GM12878 (cell line): ENCODE data around the gene MFAP3L. TPM values are rescaled to one million over a fixed set of nuclear protein-coding genes. Genes with fewer than 3 reads are reported as not detected.

Source experiments
- ATAC-seq: fragments of 200-7000 bp; cut with Tn5 transposase; 3 replicates; pipeline ENCODE4 v1.9.1; 2020; ENCODE audit warnings: mild to moderate bottlenecking, moderate library complexity
- BruUV-seq: library from RNA; stranded (reverse); fragments of 400-500 nt; replicated peaks from 2 replicates; lab custom pipeline; 2021; lab: Mats Ljungman, UMichigan
- CTCF ChIA-PET: fragments of 300-600 bp; sonication (Branson Sonifier 250); formaldehyde crosslinking; extraction: SDS; loops from one replicate; lab custom pipeline; 2021; ENCODE audit warnings: inconsistent platforms; lab: Yijun Ruan, JAX
- POLR2A ChIA-PET: fragments of 350-600 bp; formaldehyde crosslinking; extraction: SDS; loops from one replicate; lab custom pipeline; 2021; ENCODE audit warnings: inconsistent platforms; lab: Charles Lee
- RAD21 ChIA-PET: fragments of 300-600 bp; sonication (Branson Sonifier 250); formaldehyde crosslinking; loops from one replicate; lab custom pipeline; 2023; ENCODE audit warnings: antibody characterized with exemption; ENCODE audit not compliant: unreplicated experiment; lab: Charles Lee
- SMC1A ChIA-PET: fragments of 300-600 bp; sonication (Branson Sonifier 250); formaldehyde crosslinking; loops from one replicate; lab custom pipeline; 2023; ENCODE audit not compliant: unreplicated experiment, uncharacterized antibody; lab: Charles Lee
- DNase-seq: peaks from one replicate; pipeline ENCODE4 v3.0.0-alpha.2; 2011; ENCODE audit warnings: low read depth, low spot score
- FAIRE-seq: peaks from 3 replicates; lab custom pipeline; 2011; peaks lifted over from hg19 to GRCh38; lab: Jason Lieb, UNC
- H2AFZ ChIP-seq: 2 replicates; pipeline ENCODE4 v1.6.0; 2011; ENCODE audit warnings: low read depth, low read length, control low read depth; ENCODE audit not compliant: control insufficient read depth
- H3K27ac ChIP-seq: 2 replicates; pipeline ENCODE4 v1.5.1; 2011; ENCODE audit warnings: control low read depth; ENCODE audit not compliant: control insufficient read depth, insufficient read depth
- H3K27me3 ChIP-seq, 2 experiments: replicated peaks in 1 of 2; 2 replicates each; pipeline versions ENCODE4 v1.6.0 to v1.6.1; 2011; ENCODE audit warnings: low read length in 1 of 2; ENCODE audit not compliant: control insufficient read depth in 2 of 2, insufficient read depth in 2 of 2
- H3K36me3 ChIP-seq, 2 experiments: 2 replicates each; pipeline ENCODE4 v1.5.1; 2011; ENCODE audit warnings: low read length in 1 of 2; ENCODE audit not compliant: control insufficient read depth in 2 of 2, insufficient read depth in 2 of 2
- H3K4me1 ChIP-seq: 2 replicates; pipeline ENCODE4 v1.6.1; 2011; ENCODE audit warnings: mild to moderate bottlenecking, low read length, moderate library complexity, mixed read lengths; ENCODE audit not compliant: control insufficient read depth, insufficient read depth
- H3K4me2 ChIP-seq: 2 replicates; pipeline ENCODE4 v1.6.0; 2011; ENCODE audit warnings: control low read depth; ENCODE audit not compliant: control insufficient read depth, insufficient read depth
- H3K4me3 ChIP-seq: fragments of 200-600 bp; sonication (generic); 2 replicates; pipeline ENCODE4 v1.5.1; 2016
- H3K79me2 ChIP-seq: 2 replicates; pipeline ENCODE4 v1.6.0; 2011; ENCODE audit warnings: low read length; ENCODE audit not compliant: control insufficient read depth, insufficient read depth
- H3K9ac ChIP-seq: 2 replicates; pipeline ENCODE4 v1.8.0; 2011; ENCODE audit warnings: low read length, control low read depth, mixed read lengths; ENCODE audit not compliant: control insufficient read depth, insufficient read depth
- H3K9me3 ChIP-seq: replicated peaks from 3 replicates; pipeline ENCODE4 v1.5.1; 2011; ENCODE audit warnings: mild to moderate bottlenecking, low read length; ENCODE audit not compliant: control insufficient read depth, insufficient read depth
- H4K20me1 ChIP-seq: 2 replicates; pipeline ENCODE4 v1.6.0; 2011; ENCODE audit not compliant: control insufficient read depth, insufficient read depth
- CHD2 ChIP-seq: IDR thresholded peaks from 2 replicates; pipeline ENCODE4 v1.6.1; 2011; ENCODE audit warnings: low read depth, low read length, improper control_type of control experiment, borderline replicate concordance
- CREB1 ChIP-seq: IDR thresholded peaks from 2 replicates; pipeline ENCODE4 v1.6.1; 2012; ENCODE audit warnings: low read depth, mild to moderate bottlenecking, inconsistent platforms
- CTCF ChIP-seq, 3 experiments: IDR thresholded peaks in 2 of 3; conservative IDR thresholded peaks in 1 of 3; 2 replicates each; pipeline ENCODE4 v1.5.1; 2011; ENCODE audit warnings: low read depth in 3 of 3, low read length in 3 of 3, mild to moderate bottlenecking in 3 of 3, control low read depth in 2 of 3, moderate library complexity in 2 of 3, inconsistent platforms in 1 of 3, mixed read lengths in 1 of 3; ENCODE audit not compliant: control insufficient read depth in 2 of 3, insufficient read depth in 1 of 3; ENCODE audit errors: extremely low read depth in 1 of 3
- DPF2 ChIP-seq: fragments of 450-650 bp; IDR thresholded peaks from 2 replicates; pipeline ENCODE4 v1.6.1; 2017; ENCODE audit warnings: mild to moderate bottlenecking
- KLF5 ChIP-seq: fragments of 450-650 bp; IDR thresholded peaks from 2 replicates; pipeline ENCODE4 v1.6.1; 2014; ENCODE audit warnings: mild to moderate bottlenecking; ENCODE audit not compliant: partially characterized antibody
- LARP7 ChIP-seq: fragments of 450-650 bp; IDR thresholded peaks from 2 replicates; pipeline ENCODE4 v1.6.1; 2017; ENCODE audit warnings: mild to moderate bottlenecking
- MYC ChIP-seq: IDR thresholded peaks from 2 replicates; pipeline ENCODE4 v1.6.1; 2011; ENCODE audit warnings: mild to moderate bottlenecking, low read length, moderate library complexity, inconsistent platforms; ENCODE audit not compliant: insufficient read depth, insufficient replicate concordance, insufficient read length, severe bottlenecking
- NFIC ChIP-seq: IDR thresholded peaks from 2 replicates; pipeline ENCODE4 v1.6.1; 2012; ENCODE audit warnings: low read depth, mild to moderate bottlenecking, inconsistent platforms, low read length, moderate library complexity
- NR2C1 ChIP-seq: fragments of 450-650 bp; IDR thresholded peaks from 2 replicates; pipeline ENCODE4 v1.6.1; 2017; ENCODE audit warnings: antibody characterized with exemption, mild to moderate bottlenecking, moderate library complexity
- NR2F1 ChIP-seq: fragments of 450-650 bp; conservative IDR thresholded peaks from 2 replicates; pipeline ENCODE4 v1.6.1; 2017; ENCODE audit warnings: mild to moderate bottlenecking
- PBX3 ChIP-seq: IDR thresholded peaks from 2 replicates; pipeline ENCODE4 v1.6.1; 2011; ENCODE audit warnings: mild to moderate bottlenecking, low read depth, low read length, moderate library complexity; ENCODE audit not compliant: insufficient replicate concordance
- RBBP5 ChIP-seq: fragments of 200-600 bp; sonication (generic); conservative IDR thresholded peaks from 2 replicates; pipeline ENCODE4 v1.6.1; 2016
- RCOR1 ChIP-seq: conservative IDR thresholded peaks from 2 replicates; pipeline ENCODE4 v1.6.1; 2012; ENCODE audit warnings: low read depth, low read length, improper control_type of control experiment
- RELA ChIP-seq: fragments of 450-650 bp; IDR thresholded peaks from 2 replicates; pipeline ENCODE4 v1.8.0; 2014; ENCODE audit warnings: borderline replicate concordance; ENCODE audit not compliant: partially characterized antibody
- SREBF2 ChIP-seq: IDR thresholded peaks from 2 replicates; pipeline ENCODE4 v1.6.1; 2012; ENCODE audit warnings: mild to moderate bottlenecking, low read length
- ZNF592 ChIP-seq: fragments of 450-650 bp; IDR thresholded peaks from 2 replicates; pipeline ENCODE4 v1.6.1; 2017; ENCODE audit warnings: mild to moderate bottlenecking, moderate library complexity
- ZNF622 ChIP-seq: fragments of 450-650 bp; IDR thresholded peaks from 2 replicates; pipeline ENCODE4 v1.6.1; 2017; ENCODE audit warnings: mild to moderate bottlenecking, inconsistent platforms
- WGBS: methylation state at CpG from one replicate; pipeline ENCODE4 v1.1.6; 2016; ENCODE audit warnings: low lambda C conversion rate; ENCODE audit not compliant: insufficient replicate concordance, insufficient coverage; ENCODE audit errors: missing lambda C conversion rate; 5-methylcytosine and 5-hydroxymethylcytosine counted together
- in situ Hi-C: fragments of 300-500 bp; cut with MboI; formaldehyde crosslinking; loops from 9 replicates; pipeline ENCODE4 v1.14.3; 2018; ENCODE audit warnings: mixed read lengths
- intact Hi-C: fragments of 100-400 bp; cut with micrococcal nuclease; formaldehyde crosslinking; loops from one replicate; pipeline ENCODE4 v1.14.2; 2022; ENCODE audit not compliant: unreplicated experiment
- polyA plus RNA-seq, 11 experiments: library from polyadenylated mRNA; depleted of rRNA in 4 of 11; unstranded in 6 of 11; stranded (reverse) in 5 of 11; fragments of >200 nt; fragmentation: Nextera tagmentation in 4 of 11; fragmentation: Illumina TruSeq in 1 of 11; extraction: Ambion mirVana in 4 of 11; extraction: Trizol in 1 of 11; gene quantifications; 1 replicate in 1 of 11; 2 replicates in 10 of 11; pipeline versions ENCODE4 v1.2.1 to v1.2.3, GENCODE V29; 2011 to 2016; ENCODE audit warnings: inconsistent platforms in 2 of 11, missing spikeins in 2 of 11, low read depth in 1 of 11
- total RNA-seq, 4 experiments: library from RNA; depleted of rRNA in 3 of 4; stranded (reverse); fragments of >200 nt in 3 of 4; fragmentation: Illumina TruSeq in 1 of 4; extraction: Trizol in 1 of 4; gene quantifications; 2 replicates each; pipeline versions ENCODE4 v1.2.1 to v1.2.3, GENCODE V29; 2013 to 2021

Gene MFAP3L
- total and polyA plus RNA-seq, 10 of the 15 experiments (the other 5 are each of a cell fraction or from before 2014, with no cell fraction given) = 0.10 to 3.0 TPM; not detected in 8

- RAD21 ChIA-PET = interaction anchor here (1.6 to 1.8 kb wide), 2 partner anchors 238 to 435 kb away, joined by 12 to 13 read pairs; partner anchors contain the start of gene NEK1
- no peak for TF ChIP-seq RELA
- no peak for TF ChIP-seq SREBF2
- TF ChIP-seq CTCF (IDR thresholded peaks at IDR 0.05 in 2 of 3, conservative IDR thresholded peaks at IDR 0.05 in 1 of 3; ENCODE audit: control insufficient read depth in 2 of 3, extremely low read depth in 1 of 3, insufficient read depth in 1 of 3, low read depth in 3 of 3, low read length in 3 of 3) = peak; percentile 63 to 79 (median 75)
- TF ChIP-seq PBX3 = no peak
- no peak for TF ChIP-seq LARP7
- 0 out of 2 replicates have a peak, but pooled peaks have one; percentile 24 for TF ChIP-seq ZNF592
- TF ChIP-seq KLF5 = no peak
- no peak for TF ChIP-seq MYC
- no peak for TF ChIP-seq CREB1
- TF ChIP-seq RBBP5 = no peak
- no peak for TF ChIP-seq CHD2
- no peak for TF ChIP-seq ZNF622
- no peak for TF ChIP-seq NFIC
- TF ChIP-seq NR2F1 = no peak
- no peak for TF ChIP-seq DPF2
- no peak for TF ChIP-seq RCOR1
- TF ChIP-seq NR2C1 = no peak
These were observed 21.7 kb upstream of the MFAP3L start for GRCh38 chr4:170047771-170048354.

More at GRCh38 chr4:170047771-170048354, 21.7 kb upstream of the MFAP3L start:
- no TSS peak for BruUV-seq
- Histone ChIP-seq H3K4me1 (no peaks in the 10 kb centered on the region), H3K9ac (no peak overlapping the region), H3K27ac (no peak overlapping the region), H3K27me3 (no peaks in the 10 kb centered on the region), H4K20me1 (no peaks in the 10 kb centered on the region), H3K9me3 (no peaks in the 10 kb centered on the region), H3K36me3 (no peaks in the 10 kb centered on the region), H3K79me2 (no peaks in the 10 kb centered on the region), H2AFZ (no peak overlapping the region), H3K4me3 (no peak overlapping the region), H3K4me2 (no peak overlapping the region)
- ATAC-seq (no peak; the same call in 2 of the 3 replicates), DNase-seq (no peak), FAIRE-seq (peak; percentile 54)
- POLR2A ChIA-PET = no interaction called here
- intact Hi-C loops = loop anchor here (1.0 to 2.0 kb wide), 2 partner anchors 238 to 435 kb away; partner anchors contain the start of gene NEK1
- SMC1A ChIA-PET = interaction anchor here (0.7 to 2.0 kb wide), 4 partner anchors 14 to 434 kb away, joined by 3 to 24 read pairs (median 9); partner anchors contain the start of gene NEK1
- in situ Hi-C loops = loop anchor here (10.0 kb wide), 1 partner anchor 1123 kb away; no protein-coding TSS in a partner anchor
- CTCF ChIA-PET = interaction anchor here (0.6 to 2.9 kb wide), 8 partner anchors 10 to 1884 kb away, joined by 3 to 37 read pairs (median 4); partner anchors contain the start of gene NEK1
- 26% methylated on average over 4 of the region's 4 CpGs for WGBS
